Stimulated activated CD4-positive, alpha-beta T cell treated with anti-CD3 and anti-CD28 coated beads, Interleukin-2, amount 100 ng/mL, for 4 hours (primary cell): ENCODE data around the gene SYNDIG1.

Experiments used
- DNase-seq: peaks from one replicate; pipeline ENCODE4 v3.0.0-alpha.2; 2020; ENCODE audit warnings: low read depth

Gene SYNDIG1

DNA sequence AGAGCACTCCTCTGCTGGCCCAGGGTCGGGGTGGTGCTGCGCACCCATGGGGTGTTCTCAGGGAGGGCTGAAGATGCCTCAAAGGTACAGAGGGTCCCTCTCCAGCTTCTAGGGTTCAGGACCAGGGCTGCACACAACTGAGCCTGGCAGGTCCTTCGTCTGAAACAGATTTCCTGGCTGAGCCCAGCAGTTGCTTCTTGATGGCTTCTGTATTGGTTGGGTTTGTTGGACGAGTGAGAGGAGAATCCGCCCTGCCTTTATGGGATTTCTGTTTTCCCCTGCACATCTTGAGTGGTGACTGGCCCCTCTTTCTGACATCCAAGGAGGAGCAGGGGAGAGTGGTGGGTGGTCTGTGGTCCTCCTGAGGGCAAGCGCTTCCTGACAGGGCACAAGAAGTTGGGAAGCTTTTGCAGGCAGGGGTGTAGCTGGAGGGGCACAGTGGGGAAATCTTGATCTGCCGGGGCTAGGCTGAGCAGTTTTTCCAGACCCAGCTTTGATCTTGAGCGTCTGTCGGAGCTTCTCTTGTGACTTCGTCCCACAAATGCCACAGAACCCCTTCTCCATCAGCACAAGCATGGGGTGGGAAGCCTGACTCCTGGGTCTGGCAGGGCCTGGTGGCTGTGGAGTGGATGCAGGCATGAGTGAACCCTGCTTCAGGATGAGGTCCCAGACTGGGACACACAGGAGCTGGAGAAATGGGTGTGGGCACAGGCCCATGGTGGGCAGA is 116.5 kb downstream of the SYNDIG1 start:
- no peak for DNase-seq

DNA sequence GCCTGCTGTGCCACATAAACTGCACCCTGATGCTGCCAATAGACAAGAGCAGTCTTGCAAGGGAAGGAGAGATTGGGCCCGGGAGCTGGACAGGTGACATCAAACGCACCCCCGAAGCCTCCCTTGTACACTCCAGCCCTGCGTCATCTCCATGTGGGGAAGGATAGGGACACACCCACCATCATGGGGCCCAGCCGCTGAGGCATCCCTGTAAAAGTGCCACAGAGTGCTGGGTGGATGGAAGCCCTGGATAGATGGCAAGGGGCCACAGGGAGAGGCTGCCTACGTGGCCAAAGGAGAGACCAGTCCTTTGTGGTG is 117.1 kb downstream of the SYNDIG1 start:
- no peak for DNase-seq

DNA sequence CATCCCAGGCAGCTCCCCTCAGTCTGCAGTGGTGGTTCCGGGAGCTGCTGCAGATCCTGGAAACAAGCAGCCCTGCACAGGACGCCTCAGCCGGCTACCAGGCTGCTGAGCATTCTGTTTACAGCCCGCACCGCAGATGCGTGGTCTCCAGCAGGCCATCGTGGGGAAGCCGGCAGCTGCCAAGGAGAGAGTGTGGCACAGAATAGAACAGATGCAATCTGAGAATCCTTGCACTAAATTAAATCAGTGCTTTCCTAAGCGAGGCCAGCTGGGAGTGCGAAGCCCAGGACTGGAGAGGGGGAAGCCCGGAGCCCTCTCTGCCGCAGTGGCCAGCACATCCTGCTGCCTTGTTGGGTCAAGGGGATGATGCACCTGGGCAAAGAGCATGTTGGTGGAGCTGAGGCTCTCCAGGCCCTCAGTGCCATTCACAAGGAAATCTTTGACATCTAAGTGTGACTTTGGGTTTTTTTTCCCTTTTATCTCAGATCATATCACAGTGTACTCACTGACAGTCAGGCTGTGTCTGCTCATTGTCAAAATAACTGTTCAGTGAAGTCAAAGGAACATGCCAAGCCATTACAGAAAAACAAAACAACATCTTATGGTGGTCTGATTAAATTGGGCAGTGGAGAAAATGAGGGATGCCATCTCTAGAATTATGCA is 118.1 kb downstream of the SYNDIG1 start:
- DNase-seq: no peak

DNA sequence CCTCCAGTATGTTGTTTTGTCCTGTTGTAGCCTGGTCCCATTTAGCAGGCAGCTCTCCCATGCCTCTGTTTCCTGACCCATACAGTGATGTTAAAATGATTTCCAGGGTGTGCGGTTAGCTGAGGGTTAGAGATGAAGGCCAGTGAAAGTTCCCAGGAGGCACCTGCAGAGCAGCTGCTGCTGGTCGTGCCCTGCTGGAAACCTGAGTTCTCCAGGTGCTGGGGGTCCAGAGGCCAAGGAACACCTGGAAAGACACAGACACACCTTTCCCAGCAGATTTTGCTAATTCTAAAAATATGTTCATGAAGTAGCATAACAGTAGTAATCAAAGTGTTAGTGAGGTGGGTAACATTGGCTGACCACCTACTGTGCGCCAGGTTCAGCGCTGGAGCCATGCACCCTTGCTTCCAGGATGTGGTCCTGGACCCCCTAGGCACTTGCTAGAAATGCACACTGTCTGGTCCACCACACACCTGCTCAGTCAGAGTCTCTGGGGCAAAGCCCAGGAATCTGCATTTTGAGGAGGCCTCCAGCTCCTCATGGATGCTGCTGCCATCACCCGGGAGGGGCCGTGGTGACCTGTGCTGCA is 118.7 kb downstream of the SYNDIG1 start:
- no peak for DNase-seq

DNA sequence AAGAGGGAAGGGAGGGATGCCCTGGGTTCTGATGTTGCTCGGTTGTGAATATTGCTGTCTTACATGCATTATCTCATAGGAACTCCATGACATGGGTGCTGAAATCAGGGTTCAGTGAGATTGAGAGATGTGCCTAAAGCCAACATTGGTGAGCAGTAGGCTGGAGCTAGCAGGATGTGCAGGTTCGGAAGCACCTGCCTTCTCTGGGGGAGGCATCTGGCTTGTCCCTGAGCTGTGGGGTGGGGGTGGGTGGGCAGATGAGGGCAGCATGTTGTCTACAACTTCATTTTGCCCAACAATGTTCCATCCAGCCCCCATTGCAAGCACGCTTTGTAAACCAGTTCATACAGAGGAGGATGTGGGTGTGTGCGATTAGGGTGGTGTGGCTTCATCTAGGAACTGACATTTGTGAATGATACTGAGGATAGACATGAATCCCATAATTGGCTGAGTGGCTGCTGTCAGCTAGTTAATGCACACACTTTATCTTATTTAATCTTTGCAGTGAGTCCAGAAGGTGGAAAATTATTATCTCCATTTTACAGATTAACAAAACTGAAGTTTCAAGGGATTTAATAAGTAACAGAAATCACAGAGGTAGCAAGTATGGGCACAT is 119.4 kb downstream of the SYNDIG1 start:
- no peak for DNase-seq

DNA sequence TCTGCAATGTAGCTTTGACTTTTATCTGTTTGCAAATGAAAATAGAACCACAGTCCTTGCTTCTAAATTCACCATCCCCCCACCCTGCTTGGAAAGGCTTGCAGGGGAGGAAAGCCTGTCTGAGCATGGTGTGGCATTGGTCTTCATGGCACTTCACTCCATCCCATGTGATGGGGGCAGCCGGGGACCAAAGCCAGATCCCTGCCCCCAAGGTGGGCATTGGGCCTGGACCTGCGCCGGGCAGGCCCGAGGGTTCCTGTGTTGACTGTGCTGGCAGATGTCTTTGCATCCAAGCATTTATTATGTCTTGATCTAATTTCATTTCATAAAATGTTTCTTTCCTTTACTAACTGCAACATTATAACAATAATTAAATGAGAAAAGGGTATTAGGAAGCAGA is 120.0 kb downstream of the SYNDIG1 start:
- no peak for DNase-seq

DNA sequence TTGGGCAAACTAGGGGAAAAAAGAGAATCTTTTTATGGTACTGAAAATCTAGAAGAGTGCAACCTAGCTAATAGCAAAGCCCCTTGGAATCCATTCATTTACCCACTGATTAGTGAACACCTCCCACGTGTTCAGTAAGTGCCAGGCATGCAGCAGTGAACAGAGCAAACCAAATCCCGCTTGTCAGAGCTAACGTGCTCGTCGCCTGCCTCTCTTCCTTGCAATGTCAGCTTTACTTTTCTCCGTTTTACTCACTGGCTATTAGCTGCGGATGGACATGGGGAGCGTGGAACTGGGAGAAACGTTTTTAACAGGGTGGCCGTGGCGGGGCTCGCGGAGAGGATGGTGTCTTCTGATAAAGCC is 120.4 kb downstream of the SYNDIG1 start:
- DNase-seq: no peak

DNA sequence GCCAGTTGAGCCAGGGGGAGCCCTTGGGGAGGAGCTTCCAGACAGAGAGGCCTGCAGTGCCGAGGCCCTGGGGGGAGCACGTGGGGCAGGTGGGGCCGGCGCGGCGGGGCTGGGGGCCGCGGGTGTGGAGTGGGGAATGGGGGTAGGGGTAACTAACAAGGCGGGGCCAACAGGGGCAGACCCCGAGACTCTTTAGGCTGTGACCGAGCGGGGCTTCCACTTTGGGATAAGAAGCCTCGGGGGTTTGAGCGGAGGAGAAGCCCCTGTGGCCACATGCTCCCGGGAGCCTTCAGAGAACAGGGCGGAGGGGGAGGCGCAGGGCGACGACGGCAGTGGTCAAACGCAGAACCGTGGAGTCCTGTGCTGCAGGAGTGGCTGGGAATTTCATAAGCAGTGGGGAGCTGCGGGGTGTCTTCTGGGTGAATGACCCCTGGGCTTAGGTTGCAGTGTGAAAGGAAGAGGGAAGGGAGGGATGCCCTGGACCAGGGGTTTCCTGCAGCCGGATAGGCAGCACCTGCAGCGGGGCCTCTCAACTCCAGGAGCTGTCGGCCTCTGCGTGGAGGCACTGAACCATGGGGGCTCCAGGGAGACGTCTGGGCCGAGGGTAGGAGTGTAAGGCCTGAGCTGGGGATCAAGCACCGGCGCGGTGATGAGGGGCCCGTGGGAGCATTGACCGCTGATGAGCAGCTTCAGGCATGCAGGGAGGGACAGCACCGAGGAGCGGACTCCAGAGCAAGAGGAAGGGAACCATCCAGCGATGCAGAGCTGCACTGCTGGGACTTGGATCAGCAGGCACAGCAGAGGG is 121.0 kb downstream of the SYNDIG1 start:
- no peak for DNase-seq

DNA sequence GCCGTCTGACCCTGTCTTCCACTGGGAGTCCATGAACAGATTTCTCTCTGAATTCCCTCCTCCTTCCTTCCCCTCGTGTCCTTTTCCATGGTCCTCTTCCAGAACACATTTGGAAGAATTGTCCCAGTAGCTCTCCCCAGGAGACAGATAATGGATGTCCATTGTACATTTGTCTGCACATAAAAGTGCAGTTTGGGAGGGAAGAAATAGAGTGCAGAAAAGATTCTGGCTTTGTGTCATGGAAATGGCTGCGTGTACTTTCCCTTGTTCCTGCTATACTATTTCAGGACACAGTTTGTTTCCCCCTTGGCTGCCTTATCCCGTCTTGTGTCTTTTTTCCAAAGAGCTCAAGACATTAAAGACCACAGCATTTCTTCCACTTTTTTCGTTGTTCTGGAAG is 127.6 kb downstream of the SYNDIG1 start:
- no peak for DNase-seq

DNA sequence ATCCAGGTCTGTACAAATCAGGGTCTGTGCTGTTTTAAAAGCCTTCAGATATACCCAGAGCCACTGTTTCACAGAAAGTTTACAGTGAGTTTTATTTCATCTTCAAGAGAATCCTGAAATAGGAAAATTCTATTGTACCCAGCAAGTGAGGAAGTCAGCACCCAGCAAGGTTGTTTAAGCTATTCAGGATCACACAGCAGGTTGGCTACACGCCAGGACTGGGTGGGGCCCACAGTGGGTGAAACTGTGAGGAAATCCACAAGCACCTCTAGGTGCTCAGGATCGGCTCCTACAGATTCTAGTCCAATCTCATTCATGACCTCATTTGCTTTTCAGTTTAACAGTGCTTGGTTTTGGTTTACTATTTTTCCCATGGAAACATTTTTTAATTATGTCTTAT is 128.9 kb downstream of the SYNDIG1 start:
- no peak for DNase-seq

DNA sequence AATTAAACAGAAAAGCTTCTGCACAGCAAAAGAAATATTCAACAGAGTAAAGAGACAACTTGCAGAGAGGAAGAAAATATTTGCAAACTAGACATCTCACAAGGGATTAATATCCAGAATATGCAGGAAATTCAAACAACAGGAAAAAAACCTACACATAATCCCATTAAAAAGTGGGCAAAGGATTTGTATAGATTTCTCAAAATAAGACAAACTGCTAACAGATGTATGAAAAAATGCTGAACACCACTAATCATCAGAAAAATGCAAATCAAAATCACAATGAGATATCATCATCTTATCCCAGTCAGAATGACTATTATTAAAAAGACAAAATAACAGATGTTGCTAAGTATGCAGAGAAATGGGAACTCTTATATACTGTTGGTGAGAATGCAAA is 129.6 kb downstream of the SYNDIG1 start:
- no peak for DNase-seq

DNA sequence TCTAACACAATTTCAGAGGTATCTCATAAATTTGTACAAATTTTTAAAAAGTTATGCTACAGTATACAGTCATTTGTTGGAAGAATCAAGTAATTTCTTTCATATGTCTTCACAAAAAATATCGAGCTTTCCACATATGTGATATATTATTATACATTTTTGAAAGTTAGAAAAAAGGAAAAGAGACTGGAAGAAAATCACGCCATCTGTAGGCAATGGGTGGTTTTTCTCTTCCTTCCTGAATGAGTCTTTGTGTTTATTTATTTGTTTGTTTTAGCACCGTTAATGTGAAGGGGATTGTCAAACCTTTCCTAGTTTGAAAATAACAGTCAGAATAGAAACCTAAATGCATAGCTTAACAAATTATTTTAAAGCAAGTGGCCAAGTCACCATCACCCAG is 130.6 kb downstream of the SYNDIG1 start:
- no peak for DNase-seq

DNA sequence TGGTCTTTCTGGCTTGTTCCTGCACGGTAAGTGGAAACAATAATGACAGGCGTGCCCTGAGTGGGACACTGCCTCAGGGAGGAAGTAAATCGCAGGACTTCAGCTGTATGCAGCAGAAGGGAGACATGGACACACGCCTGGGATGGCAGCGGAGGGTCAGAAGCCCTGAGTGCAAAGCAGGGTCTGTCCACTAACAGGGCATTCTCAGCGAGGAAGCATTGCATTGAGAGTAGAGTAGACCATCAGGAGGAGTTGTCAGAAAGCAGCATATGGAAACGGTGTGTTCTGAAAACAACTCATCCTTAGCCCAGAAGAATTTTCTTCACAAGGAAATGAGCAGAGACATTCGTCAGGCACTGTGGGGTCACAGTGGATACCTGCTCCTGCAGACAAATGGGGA is 134.0 kb downstream of the SYNDIG1 start:
- no peak for DNase-seq

DNA sequence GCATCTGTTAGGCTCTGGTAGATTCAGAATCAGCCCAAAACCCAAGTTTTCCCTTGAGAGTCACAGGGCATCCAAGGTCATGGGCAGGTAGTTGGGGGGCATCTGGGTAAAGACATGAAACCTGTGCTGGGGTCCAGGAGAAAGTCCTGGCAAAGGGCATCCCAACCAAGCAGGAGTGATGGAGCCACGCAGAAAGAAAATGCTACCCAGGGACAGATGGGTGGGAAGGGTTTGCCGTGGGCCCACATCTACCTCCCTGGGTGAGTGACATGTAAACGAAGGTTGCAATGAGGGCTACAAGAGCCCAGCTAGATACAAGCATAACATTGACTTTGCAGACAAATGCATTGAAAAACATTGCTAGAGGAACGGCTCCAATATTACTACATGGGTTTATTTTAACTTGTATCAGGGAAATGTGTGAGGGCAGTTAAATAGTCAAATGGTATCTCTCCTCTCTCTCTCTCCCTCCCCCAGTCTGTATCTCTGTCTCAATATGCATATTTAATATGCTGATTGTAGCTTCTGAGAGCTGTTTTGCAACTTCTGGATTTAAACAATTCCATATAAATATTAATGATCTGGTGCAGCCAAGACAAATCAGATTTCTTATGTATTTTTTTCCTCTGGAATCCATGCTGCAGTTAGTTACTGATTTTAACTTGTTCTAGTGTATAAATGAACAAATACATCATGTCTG is 135.7 kb downstream of the SYNDIG1 start:
- DNase-seq: no peak

DNA sequence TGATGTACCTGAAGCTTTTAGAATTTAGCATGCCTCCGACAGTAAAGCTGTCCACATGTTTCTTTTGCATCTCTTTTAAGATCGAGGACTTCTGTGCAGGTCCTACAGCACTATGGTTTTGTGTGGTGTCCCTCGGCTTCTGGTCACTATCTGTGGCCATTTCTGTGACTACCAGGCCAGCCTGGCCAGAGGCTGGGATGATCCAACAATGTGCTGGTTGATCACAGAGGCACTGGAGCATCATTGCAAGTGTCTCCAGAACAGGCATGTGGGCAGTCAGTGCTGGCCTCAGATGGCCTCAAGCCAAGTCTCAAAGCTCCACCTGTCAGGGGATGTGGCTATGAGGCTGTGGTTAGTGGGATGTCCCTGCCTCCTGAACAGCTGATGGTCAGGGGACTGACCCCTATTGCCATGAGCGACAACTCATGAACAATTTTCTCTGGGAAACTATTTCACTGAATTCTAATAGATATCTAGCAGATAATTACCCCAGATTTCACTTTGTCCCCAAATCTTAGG is 136.6 kb downstream of the SYNDIG1 start:
- no peak for DNase-seq

DNA sequence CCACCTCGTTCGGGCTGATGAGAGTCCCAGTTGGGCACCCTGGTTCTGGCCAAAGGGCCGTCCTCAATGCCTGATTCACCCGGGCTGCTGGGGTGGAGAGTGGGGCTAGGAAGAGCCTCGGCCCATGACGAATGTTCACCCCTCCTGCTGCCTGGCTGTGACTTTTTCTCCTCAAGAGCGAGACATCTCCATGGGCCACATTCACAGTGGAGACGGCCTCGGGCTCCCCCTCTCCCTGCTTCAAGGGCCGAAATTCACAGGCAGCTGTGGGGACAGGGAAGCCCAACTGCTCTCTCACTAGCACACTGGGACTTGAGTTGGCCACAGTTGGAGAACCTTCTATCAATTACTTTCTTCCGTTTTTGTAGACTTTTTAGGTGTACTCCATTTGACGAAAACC is 138.0 kb downstream of the SYNDIG1 start:
- DNase-seq: no peak

DNA sequence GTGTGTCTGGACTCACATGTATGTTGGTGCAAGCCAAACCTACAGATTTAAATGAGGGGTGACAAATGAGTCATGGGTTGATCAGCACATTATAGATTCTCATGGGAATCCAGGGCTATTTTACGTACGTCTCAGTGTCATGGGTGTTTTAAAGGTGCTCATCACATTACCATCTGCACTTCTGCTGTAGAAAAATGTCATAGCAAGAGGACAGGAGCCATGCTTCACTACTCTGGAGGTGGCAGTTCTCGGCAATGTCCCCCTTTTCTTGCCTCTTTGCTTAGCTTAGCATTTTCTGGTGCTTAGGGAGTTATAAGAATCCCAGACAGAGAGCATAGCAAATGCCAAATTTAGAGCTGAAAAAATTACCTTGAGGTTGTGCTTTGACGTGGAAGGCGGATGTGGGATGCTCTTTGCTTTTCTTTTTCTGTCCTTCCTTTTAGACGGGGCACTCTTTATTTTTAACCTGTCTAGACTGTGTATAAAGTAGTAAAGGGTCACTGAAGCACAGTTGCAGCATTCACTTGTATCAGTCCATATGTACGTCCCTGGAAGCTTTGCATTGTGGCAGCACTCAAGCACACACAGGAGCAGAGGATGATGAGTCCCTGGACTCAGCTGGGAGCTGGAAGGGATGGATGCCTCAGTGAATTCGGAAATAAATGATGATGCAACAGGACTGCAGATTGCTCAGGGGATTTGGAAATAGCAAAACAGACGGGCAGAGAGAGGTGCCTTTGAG is 139.7 kb downstream of the SYNDIG1 start:
- no peak for DNase-seq

DNA sequence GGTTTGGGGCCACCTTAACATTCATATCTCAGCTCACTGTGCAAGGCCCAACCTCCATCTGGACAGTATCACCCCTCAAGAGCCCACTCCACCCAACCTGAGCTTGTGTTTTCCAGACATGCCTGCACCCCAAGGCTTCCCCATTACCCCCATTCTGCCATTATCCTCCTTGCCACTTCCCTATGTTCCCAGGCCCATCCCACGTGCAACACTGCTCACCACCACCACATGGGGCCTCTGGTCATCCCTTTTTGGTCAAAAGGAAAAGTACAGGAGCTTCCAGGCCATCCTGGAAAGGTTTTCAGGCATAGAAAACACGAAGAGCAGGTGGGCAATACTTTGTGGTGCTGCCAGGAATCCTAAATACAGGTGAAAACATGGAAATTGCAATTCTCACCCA is 140.3 kb downstream of the SYNDIG1 start:
- no peak for DNase-seq

DNA sequence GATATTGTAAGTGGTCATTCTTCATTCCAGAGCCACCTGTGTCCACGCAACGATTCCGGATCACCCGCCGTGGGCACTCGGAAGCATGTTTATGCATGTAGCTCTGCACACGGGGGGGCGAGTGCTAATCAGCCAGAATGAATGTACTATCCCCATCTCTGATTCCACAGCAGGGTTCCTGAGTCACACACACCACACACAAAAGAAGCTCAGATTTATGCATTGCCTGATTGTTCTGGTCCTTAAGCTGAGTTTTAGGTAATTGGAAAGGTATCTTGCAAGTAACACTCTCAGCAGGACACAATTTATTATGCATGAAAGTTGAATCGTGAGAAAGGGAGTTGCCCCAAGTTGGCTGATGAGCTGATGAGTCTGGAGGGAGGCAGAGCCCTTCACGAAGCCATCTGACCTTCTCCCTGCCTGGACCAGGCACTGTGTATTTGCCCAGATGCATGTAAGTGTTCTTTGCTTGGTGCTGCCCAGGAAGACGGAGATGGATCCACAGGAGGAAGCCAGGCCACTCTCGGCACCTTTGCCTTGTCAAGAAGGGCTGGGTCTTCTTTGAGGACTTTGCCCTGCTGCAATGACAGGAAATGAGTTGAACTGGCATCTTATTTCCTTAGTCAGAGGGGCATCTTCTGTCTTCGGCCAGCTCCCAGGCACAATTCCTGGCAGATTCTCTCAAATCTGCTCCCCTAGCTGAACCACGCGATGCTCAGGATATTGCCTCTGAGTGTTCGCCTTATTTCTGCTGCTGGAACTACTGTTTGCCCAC is 141.1 kb downstream of the SYNDIG1 start:
- DNase-seq: no peak
